Mesendoderm (in vitro differentiated cells): Measurements from ENCODE around the gene ZAR1L.
A peak's percentile ranks its signal among the peaks of the same experiment; 100 is the strongest.

Source experiments
- DNase-seq: peaks from one replicate; pipeline ENCODE4 v3.0.0; 2013
- H2AK5ac ChIP-seq: 2 replicates; pipeline ENCODE4 v1.6.1; 2013; ENCODE audit warnings: low read length, inconsistent platforms
- H2BK120ac ChIP-seq: 2 replicates; pipeline ENCODE4 v1.6.1; 2013; ENCODE audit warnings: low read depth, mild to moderate bottlenecking, low read length, moderate library complexity, mixed read lengths
- H2BK15ac ChIP-seq: replicated peaks from 2 replicates; pipeline ENCODE4 v1.6.1; 2013; ENCODE audit warnings: low read depth, mild to moderate bottlenecking, moderate library complexity
- H2BK5ac ChIP-seq: 2 replicates; pipeline ENCODE4 v1.6.1; 2013; ENCODE audit warnings: low read length, inconsistent platforms
- H3K18ac ChIP-seq: 2 replicates; pipeline ENCODE4 v1.6.1; 2013; ENCODE audit warnings: mild to moderate bottlenecking, low read length, mixed read lengths
- H3K23ac ChIP-seq: one replicate; pipeline ENCODE4 v1.6.1; 2013; ENCODE audit warnings: low read length
- H3K27ac ChIP-seq: 2 replicates; pipeline ENCODE4 v1.5.1; 2013; ENCODE audit warnings: low read depth, mild to moderate bottlenecking, inconsistent platforms, low read length, moderate library complexity
- H3K27me3 ChIP-seq: 2 replicates; pipeline ENCODE4 v1.6.1; 2013; ENCODE audit warnings: low read length, control low read depth, mild to moderate bottlenecking, inconsistent platforms; ENCODE audit not compliant: insufficient read depth, poor library complexity
- H3K36me3 ChIP-seq: 2 replicates; pipeline ENCODE4 v1.6.1; 2013; ENCODE audit warnings: low read length, inconsistent platforms; ENCODE audit not compliant: control insufficient read depth, insufficient read depth
- H3K4ac ChIP-seq: one replicate; pipeline ENCODE4 v1.6.1; 2013; ENCODE audit warnings: low read depth, mild to moderate bottlenecking, low read length, moderate library complexity
- H3K4me1 ChIP-seq: 2 replicates; pipeline ENCODE4 v1.6.1; 2013; ENCODE audit warnings: low read depth, low read length, inconsistent platforms; ENCODE audit not compliant: control insufficient read depth
- H3K4me2 ChIP-seq: 2 replicates; pipeline ENCODE4 v1.6.1; 2013; ENCODE audit warnings: low read length
- H3K4me3 ChIP-seq: 2 replicates; pipeline ENCODE4 v1.5.1; 2013; ENCODE audit warnings: mild to moderate bottlenecking, low read length
- H3K56ac ChIP-seq: one replicate; pipeline ENCODE4 v1.6.1; 2013; ENCODE audit warnings: low read length
- H3K79me1 ChIP-seq: 2 replicates; pipeline ENCODE4 v1.6.1; 2013; ENCODE audit warnings: low read length, inconsistent platforms
- H3K79me2 ChIP-seq: 2 replicates; pipeline ENCODE4 v1.6.1; 2013; ENCODE audit warnings: mild to moderate bottlenecking, low read length; ENCODE audit not compliant: control insufficient read depth, insufficient read depth
- H3K9ac ChIP-seq: 2 replicates; pipeline ENCODE4 v1.6.1; 2013; ENCODE audit warnings: low read length, inconsistent platforms
- H4K5ac ChIP-seq: one replicate; pipeline ENCODE4 v1.6.1; 2013; ENCODE audit warnings: low read length
- H4K8ac ChIP-seq: one replicate; pipeline ENCODE4 v1.6.1; 2013; ENCODE audit warnings: low read depth, mild to moderate bottlenecking, control low read depth, low read length, moderate library complexity
- WGBS: extraction: QIAGEN DNeasy Blood & Tissue Kit; methylation state at CpG from one replicate; pipeline ENCODE4 v1.1.7; 2013; ENCODE audit warnings: low lambda C conversion rate, missing lambda C conversion rate; ENCODE audit not compliant: insufficient coverage; ENCODE audit errors: extremely low coverage; 5-methylcytosine and 5-hydroxymethylcytosine counted together

Gene ZAR1L

DNA sequence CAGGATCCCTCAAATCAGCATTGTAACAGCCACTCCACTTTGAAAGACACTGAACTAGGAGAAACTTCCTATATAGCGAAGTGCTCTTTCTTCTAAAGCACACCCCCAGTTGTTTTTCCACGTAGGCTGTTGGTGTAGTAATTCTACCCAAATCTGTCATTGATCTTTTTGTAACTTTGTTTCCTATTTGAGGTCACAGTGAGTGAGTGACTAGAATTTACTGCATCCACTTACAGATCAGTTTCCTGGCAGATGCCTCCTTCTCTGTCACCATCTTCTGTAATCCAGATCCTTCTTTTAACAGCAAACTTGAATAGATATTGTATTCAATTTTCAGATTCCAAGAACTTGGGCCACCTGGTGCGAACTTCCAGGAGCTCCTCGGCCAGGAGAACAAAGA lies 15.3 kb downstream of the ZAR1L start:
- no peak overlapping the region for H3K4me3 ChIP-seq
- H3K4me1 ChIP-seq, result no peaks in the 10 kb centered on the region
- no peak overlapping the region for H2BK5ac ChIP-seq
- H2BK15ac ChIP-seq, result no peak overlapping the region
- H4K5ac ChIP-seq, result no peak overlapping the region
- H3K79me1 ChIP-seq, result no peaks in the 10 kb centered on the region
- H2AK5ac ChIP-seq, result no peak overlapping the region
- H2BK120ac ChIP-seq, result no peak overlapping the region
- H3K79me2 ChIP-seq, result no peaks in the 10 kb centered on the region
- H3K18ac ChIP-seq, result no peak overlapping the region
- H3K4me2 ChIP-seq, result no peak overlapping the region
- no peaks in the 10 kb centered on the region for H3K27me3 ChIP-seq
- no peak overlapping the region for H3K27ac ChIP-seq
- no peak overlapping the region for H3K4ac ChIP-seq
- no peaks in the 10 kb centered on the region for H3K36me3 ChIP-seq
- no peak overlapping the region for H3K56ac ChIP-seq
- peak; percentile 49 for DNase-seq
- no peak overlapping the region for H3K9ac ChIP-seq
- H3K23ac ChIP-seq, result no peak overlapping the region
- no peak overlapping the region for H4K8ac ChIP-seq
- no CpG with 5 or more reads among the region's 4 CpGs for WGBS

DNA sequence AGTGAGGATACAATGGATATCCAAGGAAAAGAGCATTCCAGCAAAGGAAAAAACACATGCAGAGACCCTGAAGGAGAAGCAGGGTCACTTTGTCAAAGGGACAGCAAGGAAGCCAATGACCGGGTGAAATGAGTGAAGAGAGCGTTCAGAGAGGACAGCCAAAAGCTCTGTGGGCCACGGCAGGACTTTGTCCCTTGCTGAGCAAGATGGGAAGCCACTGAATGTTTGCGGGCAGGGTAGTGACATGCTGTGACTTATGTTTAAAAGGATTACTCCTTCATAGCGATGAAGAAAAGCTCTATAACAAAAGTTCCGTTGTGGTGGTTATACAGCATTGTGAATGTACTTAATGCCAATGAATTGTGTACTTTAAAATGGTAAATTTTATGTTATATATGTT lies 16.5 kb downstream of the ZAR1L start:
- Histone ChIP-seq H3K36me3 (no peaks in the 10 kb centered on the region), H3K27me3 (no peaks in the 10 kb centered on the region), H2AK5ac (no peak overlapping the region), H3K9ac (no peak overlapping the region), H3K4ac (no peak overlapping the region), H3K4me2 (no peak overlapping the region), H3K27ac (no peak overlapping the region), H3K18ac (no peak overlapping the region), H3K56ac (no peak overlapping the region), H3K4me1 (no peaks in the 10 kb centered on the region), H2BK5ac (no peak overlapping the region), H3K23ac (no peak overlapping the region), H2BK120ac (no peak overlapping the region), H3K79me2 (no peaks in the 10 kb centered on the region), H4K5ac (no peak overlapping the region), H3K4me3 (no peak overlapping the region), H4K8ac (no peak overlapping the region), H2BK15ac (no peak overlapping the region), H3K79me1 (no peaks in the 10 kb centered on the region)
- DNase-seq, result no peak
- WGBS, result no CpG with 5 or more reads among the region's 6 CpGs

DNA sequence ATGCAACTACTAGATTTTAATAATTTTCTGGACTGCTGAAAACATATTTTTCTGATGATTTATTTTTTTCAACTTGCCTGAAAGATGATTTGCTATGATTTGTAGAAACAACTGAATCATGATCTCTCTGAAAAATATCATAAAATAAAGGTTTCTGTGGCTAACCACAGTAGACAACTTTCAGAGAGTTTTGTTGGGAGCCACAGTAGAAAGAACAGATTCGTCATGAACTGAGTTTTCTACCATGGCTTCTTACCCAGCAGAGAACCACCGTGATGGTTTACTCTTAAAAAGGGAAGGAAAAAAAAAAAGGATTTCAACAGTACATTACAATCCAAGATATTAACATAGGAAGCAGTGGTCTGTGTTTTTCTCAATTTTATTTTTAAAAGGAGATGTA lies 18.0 kb downstream of the ZAR1L start:
- no peak overlapping the region for H2BK5ac ChIP-seq
- no peak overlapping the region for H3K56ac ChIP-seq
- H3K4me1 ChIP-seq, result no peaks in the 10 kb centered on the region
- no peaks in the 10 kb centered on the region for H3K79me2 ChIP-seq
- no peak overlapping the region for H2BK120ac ChIP-seq
- H3K36me3 ChIP-seq, result no peaks in the 10 kb centered on the region
- H3K9ac ChIP-seq, result no peak overlapping the region
- H2AK5ac ChIP-seq, result no peak overlapping the region
- H3K27me3 ChIP-seq, result no peaks in the 10 kb centered on the region
- H2BK15ac ChIP-seq, result no peak overlapping the region
- H3K4ac ChIP-seq, result no peak overlapping the region
- H3K23ac ChIP-seq, result no peak overlapping the region
- H3K4me2 ChIP-seq, result no peak overlapping the region
- H4K8ac ChIP-seq, result no peak overlapping the region
- H3K18ac ChIP-seq, result no peak overlapping the region
- H3K4me3 ChIP-seq, result no peak overlapping the region
- no peak overlapping the region for H4K5ac ChIP-seq
- no peak overlapping the region for H3K27ac ChIP-seq
- DNase-seq, result no peak
- no CpG with 5 or more reads among the region's 2 CpGs for WGBS
- H3K79me1 ChIP-seq, result no peaks in the 10 kb centered on the region

DNA sequence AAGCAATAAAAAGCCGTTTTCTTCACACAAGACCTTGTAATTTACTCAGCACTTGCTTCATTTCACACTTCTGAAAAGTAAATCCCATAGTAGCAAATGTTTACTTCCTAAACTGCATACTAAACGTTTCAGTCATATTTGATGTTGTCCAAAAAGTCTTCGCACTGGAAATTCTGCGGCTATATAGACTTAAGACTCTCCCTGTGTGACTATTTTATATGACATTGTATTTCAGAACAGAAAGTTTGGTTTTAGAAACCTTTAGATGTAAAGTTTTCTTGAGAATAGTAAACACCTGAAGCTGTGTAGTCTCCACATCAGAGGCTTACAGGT lies 29.6 kb downstream of the ZAR1L start:
- no peak overlapping the region for H3K23ac ChIP-seq
- no peaks in the 10 kb centered on the region for H3K79me2 ChIP-seq
- H3K36me3 ChIP-seq, result no peaks in the 10 kb centered on the region
- H3K4me1 ChIP-seq, result no peaks in the 10 kb centered on the region
- H3K56ac ChIP-seq, result no peak overlapping the region
- no peak overlapping the region for H3K4me2 ChIP-seq
- H3K4me3 ChIP-seq, result no peak overlapping the region
- no peaks in the 10 kb centered on the region for H3K79me1 ChIP-seq
- no peak overlapping the region for H3K27ac ChIP-seq
- H2BK5ac ChIP-seq, result no peak overlapping the region
- no peak overlapping the region for H2BK15ac ChIP-seq
- H4K5ac ChIP-seq, result no peak overlapping the region
- no peak overlapping the region for H3K18ac ChIP-seq
- H3K9ac ChIP-seq, result no peak overlapping the region
- H3K27me3 ChIP-seq, result no peaks in the 10 kb centered on the region
- no peak overlapping the region for H4K8ac ChIP-seq
- no peak for DNase-seq
- WGBS, result no CpG with 5 or more reads among the region's 4 CpGs
- H2AK5ac ChIP-seq, result no peak overlapping the region
- H3K4ac ChIP-seq, result no peak overlapping the region
- H2BK120ac ChIP-seq, result no peak overlapping the region

DNA sequence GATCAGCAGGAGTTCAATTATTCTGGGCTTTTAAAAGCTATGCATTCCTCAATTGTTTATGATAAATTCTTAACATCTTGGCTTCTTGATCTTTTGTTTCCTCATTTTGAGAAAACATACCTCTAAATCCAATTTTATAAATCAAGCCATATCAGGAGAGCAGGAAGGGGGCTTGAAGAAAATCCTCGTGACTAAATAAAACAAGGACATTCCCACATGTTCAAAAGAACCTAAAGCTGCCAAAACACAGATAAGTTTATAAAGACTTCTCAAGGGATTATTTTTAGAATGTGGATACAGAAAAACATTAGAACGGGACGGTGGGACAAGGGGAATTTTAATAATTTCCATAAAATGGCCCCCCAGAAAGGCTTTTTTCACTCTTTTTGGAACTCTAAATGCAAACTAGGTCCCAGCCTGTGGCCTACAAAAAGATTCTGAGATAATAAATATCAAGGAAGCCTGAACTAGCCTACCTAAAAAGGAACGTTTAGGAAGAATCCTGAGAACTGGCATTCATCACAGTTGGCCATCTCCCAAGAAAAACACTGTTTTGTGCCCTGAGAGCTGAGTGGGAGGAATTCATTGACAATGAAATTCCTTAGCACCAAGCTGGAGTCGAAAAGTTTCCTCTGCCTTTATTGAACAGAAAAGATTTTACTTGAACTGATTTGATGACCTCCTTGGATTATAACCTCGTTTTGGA lies 30.1 kb downstream of the ZAR1L start:
- Histone ChIP-seq H3K4me3 (no peak overlapping the region), H4K5ac (no peak overlapping the region), H3K27ac (no peak overlapping the region), H3K36me3 (no peaks in the 10 kb centered on the region), H2BK15ac (no peak overlapping the region), H3K56ac (no peak overlapping the region), H3K4me2 (no peak overlapping the region), H2BK5ac (no peak overlapping the region), H3K18ac (no peak overlapping the region), H4K8ac (no peak overlapping the region), H3K79me1 (no peaks in the 10 kb centered on the region), H3K4ac (no peak overlapping the region), H3K9ac (no peak overlapping the region), H3K23ac (no peak overlapping the region), H2AK5ac (no peak overlapping the region), H3K79me2 (no peaks in the 10 kb centered on the region), H3K27me3 (no peaks in the 10 kb centered on the region), H3K4me1 (no peaks in the 10 kb centered on the region), H2BK120ac (no peak overlapping the region)
- no CpG with 5 or more reads among the region's 6 CpGs for WGBS
- DNase-seq, result peak; percentile 9

DNA sequence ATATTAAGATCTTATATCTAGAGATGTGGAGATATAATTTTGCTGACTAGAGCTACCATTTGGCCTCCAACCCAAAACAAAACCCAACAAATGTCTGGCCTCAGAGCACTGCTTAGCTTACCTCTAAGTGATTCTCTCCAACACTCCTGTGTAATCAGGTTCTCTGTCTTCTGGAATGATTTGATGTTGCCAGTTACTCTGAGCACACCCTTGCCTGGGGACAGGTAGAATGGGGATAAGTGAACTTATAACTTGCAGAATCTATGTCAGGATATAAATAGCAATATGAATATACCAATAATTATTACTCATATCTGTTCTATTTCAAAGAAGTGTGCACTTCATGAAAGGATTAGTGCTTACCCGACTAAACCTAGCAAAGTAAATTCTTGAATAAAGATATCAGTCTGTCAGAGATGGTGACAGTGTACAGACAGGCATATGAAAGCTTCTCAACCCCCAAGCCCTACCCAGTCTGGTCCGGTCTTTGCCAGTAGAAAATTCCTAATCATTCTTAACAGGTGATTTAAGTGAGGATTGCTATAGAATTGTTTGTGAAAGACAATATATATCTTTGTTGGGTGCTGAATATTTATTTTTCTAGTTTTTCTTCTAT lies 33.0 kb downstream of the ZAR1L start:
- Histone ChIP-seq H4K8ac (no peak overlapping the region), H3K4me3 (no peak overlapping the region), H3K4me1 (no peaks in the 10 kb centered on the region), H2BK120ac (no peak overlapping the region), H3K56ac (no peak overlapping the region), H2AK5ac (no peak overlapping the region), H3K36me3 (no peaks in the 10 kb centered on the region), H3K4ac (no peak overlapping the region), H3K18ac (no peak overlapping the region), H2BK5ac (no peak overlapping the region), H3K27ac (no peak overlapping the region), H3K79me2 (no peaks in the 10 kb centered on the region), H3K79me1 (no peaks in the 10 kb centered on the region), H4K5ac (no peak overlapping the region), H3K9ac (no peak overlapping the region), H3K23ac (no peak overlapping the region), H2BK15ac (no peak overlapping the region), H3K27me3 (no peaks in the 10 kb centered on the region), H3K4me2 (no peak overlapping the region)
- no peak for DNase-seq
- WGBS, result no CpG with 5 or more reads among the region's 2 CpGs
